Ureter (tissue), 1 donor: Measurements from ENCODE around the gene KCNT1. TPM values are rescaled to one million over a fixed set of nuclear protein-coding genes. Genes with fewer than 3 reads are reported as not detected.

Experiments
- DNase-seq: peaks from one replicate; pipeline ENCODE4 v3.0.0-alpha.2; 2020; ENCODE audit warnings: low spot score
- total RNA-seq: library from RNA; stranded (reverse); gene quantifications from one replicate; pipeline ENCODE4 v1.2.4, GENCODE V29; 2023
- donor health status: DM: yes; HTN: yes; CAD: no.

KCNT1 gene
- total RNA-seq, 1 donor from 2014 or later, result 0.83 TPM

GRCh38 chr9:135745686-135746324, 43.8 kb downstream of the KCNT1 start:
- DNase-seq, result no peak

- DNase-seq, result no peak
These were observed 44.6 kb downstream of the KCNT1 start for GRCh38 chr9:135746565-135746964.

DNA sequence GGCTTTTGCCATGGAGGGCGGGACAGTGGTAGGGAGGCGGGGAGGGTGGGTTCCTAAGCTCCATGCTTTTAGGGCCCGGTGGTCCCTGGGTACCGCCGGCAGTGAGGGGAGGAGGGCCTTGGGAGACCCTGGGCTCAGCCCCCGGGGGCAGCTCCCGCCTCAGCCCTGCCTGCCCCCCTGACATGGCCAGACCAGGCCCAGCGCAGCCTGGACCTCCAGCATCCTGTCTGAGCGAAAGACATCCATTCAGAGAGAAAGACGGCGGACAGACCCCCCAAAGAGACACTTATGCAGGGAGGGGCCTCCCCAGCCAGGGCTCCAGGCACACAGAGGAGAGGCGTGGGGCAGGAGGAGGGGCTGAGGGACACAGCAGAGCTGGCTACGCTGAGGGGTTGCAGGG, 45.3 kb downstream of the KCNT1 start:
- DNase-seq, result no peak

- DNase-seq, result no peak
These were observed 46.7 kb downstream of the KCNT1 start for GRCh38 chr9:135748676-135749075.

- DNase-seq, result no peak
These were observed 47.4 kb downstream of the KCNT1 start for GRCh38 chr9:135749171-135750045.

- DNase-seq, result no peak
These were observed 48.8 kb downstream of the KCNT1 start for GRCh38 chr9:135750786-135751185.

GRCh38 chr9:135751501-135751900, 49.5 kb downstream of the KCNT1 start:
- DNase-seq, result no peak

- DNase-seq, result no peak
These were observed 50.6 kb downstream of the KCNT1 start for GRCh38 chr9:135752281-135753204.

GRCh38 chr9:135753391-135754105, 51.6 kb downstream of the KCNT1 start:
- no peak for DNase-seq

DNA sequence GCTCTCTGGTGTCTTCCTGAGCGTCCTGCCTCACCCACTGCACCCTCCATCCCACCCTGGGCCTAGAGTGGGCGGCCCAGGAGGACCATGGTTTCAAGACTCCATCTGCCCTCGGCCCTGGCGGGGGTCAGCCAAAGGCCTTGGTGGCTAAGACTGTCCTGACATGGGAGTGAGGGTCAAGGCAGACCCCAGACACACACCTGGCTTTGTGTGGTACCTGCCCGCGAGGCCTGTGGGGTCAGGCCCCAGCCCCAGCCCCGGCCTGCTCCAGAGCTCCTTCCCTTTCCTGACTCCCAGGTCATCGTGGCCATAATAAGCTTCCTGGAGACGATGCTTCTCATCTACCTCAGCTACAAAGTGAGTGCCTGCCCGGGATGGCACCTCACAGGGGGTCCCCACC, 54.6 kb downstream of the KCNT1 start:
- no peak for DNase-seq

DNA sequence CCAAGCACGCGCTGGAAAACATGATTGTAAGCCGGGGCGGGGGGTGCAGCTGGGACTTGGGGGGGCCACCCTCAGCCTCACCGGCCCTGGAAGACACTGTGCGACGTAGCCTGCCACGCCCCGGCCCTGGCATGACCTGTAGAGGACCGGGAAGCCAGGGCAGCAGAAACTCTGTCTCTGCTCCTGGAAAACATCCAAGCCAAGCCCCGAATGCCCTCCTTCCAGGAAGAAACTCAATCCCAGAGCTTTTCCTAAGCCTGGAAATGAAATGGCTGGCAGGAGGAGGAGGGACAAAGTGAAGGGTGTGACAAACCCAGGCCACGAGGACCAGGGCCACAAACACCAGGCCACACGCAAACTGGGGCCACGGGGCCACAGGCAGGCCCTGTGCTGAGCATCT, 55.4 kb downstream of the KCNT1 start:
- no peak for DNase-seq

DNA sequence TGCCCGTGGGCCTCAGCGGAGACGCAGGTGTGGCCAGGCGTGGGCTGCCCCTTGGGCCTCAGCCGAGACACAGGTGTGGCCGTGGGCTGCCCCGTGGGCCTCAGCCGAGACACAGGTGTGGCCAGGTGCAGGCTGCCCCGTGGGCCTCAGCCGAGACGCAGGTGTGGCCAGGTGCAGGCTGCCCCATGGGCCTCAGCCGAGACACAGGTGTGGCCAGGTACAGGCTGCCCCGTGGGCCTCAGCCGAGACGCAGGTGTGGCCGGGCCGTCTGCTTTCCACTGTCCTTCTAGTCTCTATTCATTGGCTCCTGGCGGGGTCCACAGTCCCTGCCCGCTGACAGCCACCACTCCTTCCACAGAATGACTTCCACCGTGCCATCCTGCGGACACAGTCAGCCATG, 56.1 kb downstream of the KCNT1 start:
- no peak for DNase-seq

- no peak for DNase-seq
These were observed 56.9 kb downstream of the KCNT1 start for GRCh38 chr9:135758870-135759269.

- DNase-seq, result no peak
These were observed 57.8 kb downstream of the KCNT1 start for GRCh38 chr9:135759676-135760300.

DNA sequence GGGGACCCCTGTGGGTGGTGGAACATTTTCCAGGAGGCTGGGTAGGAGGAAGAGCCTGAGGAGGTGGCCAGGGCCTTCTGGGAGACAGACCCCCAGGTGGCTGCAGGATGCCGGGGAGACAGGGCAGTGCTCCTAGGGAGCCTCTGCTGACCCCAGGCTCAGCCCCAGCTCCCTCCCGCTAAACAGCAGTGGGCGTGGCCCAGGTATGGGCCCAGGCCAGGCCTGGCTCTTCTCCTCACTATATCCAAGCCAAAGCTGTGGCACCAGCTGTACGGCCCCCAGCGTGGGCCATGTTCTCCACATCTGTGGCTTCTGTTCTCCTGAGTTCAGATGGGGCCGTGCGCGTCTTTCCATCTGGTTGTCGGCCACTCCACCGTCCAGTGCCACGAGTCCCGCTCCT, 58.5 kb downstream of the KCNT1 start:
- no peak for DNase-seq

DNA sequence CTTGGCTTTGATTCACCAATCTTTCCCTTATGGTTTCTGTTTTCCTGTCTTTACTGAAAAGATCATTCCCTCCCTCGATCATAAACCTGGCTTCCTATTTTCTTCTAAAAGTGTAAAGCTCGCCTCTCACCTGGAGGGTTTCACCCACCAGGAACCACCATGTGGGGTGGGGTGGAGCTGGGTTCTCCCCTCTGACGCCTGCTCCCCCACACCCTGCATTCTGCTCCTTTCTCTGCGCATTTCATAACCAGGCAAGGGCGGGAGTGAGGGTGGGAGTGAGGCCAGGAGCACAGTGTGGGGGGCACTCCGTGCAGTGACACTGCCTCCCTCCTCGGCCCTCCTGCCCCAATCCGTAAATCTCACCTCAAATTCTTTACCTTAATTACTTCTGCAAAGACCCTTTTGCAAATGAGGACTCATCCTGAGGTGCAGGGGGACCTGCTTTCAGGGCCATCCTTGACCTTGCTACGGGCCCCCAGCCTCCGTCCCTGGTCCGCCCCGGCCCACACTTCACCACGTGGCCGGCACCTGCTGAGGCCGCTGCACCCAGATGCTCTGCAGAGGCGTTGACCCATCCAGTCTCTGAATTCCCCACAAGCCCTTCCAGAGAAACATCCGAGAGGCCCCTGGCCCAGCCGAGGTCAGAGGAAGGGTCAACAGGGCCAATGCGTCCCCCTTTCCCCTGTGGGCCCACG, 59.3 kb downstream of the KCNT1 start:
- DNase-seq, result no peak

GRCh38 chr9:135761845-135762168, 59.8 kb downstream of the KCNT1 start:
- DNase-seq, result no peak

DNA sequence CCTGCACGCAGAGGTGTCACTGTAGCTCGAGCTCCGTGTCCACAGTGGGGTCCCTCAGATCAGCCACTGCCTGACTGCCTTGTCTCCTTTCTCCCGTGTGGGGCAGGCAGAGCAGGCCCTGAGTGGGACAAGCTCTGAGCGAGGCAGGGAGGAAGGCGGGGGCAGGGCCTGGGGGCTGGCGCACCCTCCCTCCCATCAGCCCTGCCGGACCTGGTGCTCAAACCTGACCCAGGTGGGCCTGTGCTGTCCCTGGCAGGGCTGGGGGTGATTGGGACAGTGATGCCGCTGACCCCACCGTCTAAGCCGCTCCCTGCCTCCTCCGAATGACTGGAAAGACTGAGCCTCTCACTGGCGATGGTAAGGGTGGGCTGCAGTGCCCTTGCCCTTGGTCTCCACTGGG, 60.9 kb downstream of the KCNT1 start:
- no peak for DNase-seq

DNA sequence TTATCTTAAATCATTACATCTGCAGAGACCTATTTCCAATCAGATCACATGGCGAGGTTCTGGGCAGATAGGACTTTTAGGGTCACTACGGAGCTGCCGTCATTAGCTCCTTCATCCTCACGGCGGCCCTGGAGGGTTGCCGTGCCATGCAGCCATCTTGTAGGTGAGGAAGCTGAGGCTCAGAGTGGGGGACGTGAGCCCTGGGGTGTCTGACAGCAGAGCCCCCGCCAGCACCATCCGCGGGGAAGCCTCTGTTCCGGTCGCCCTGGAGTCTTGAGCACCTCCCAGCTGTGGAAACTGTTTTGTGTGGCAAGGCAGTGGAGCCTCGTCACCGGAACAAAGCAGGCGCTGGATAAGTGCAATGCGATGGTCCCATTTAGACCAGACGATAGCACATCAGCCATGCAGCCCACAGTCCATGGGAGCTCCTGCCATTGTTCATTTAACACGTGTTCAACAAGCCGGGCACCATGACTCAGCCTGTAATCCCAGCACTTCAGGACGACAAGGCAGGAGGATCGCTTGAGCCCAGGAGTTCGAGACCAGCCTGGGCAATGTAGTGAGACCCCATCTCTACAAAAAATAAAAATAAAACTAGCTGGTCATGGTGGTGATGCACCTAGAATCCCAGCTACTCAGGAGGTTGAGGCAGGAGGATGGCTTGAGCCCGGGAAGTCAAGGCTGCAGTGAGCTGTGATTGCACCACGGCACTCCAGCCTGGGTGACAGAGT, 61.9 kb downstream of the KCNT1 start:
- DNase-seq, result no peak

GRCh38 chr9:135764731-135765130, 62.7 kb downstream of the KCNT1 start:
- no peak for DNase-seq
